Measurements from ENCODE around the gene MAP4K3.

- TF ChIP-seq, protein P1, sequence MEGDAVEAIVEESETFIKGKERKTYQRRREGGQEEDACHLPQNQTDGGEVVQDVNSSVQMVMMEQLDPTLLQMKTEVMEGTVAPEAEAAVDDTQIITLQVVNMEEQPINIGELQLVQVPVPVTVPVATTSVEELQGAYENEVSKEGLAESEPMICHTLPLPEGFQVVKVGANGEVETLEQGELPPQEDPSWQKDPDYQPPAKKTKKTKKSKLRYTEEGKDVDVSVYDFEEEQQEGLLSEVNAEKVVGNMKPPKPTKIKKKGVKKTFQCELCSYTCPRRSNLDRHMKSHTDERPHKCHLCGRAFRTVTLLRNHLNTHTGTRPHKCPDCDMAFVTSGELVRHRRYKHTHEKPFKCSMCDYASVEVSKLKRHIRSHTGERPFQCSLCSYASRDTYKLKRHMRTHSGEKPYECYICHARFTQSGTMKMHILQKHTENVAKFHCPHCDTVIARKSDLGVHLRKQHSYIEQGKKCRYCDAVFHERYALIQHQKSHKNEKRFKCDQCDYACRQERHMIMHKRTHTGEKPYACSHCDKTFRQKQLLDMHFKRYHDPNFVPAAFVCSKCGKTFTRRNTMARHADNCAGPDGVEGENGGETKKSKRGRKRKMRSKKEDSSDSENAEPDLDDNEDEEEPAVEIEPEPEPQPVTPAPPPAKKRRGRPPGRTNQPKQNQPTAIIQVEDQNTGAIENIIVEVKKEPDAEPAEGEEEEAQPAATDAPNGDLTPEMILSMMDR (conservative IDR thresholded peaks at IDR 0.05; ENCODE audit: low read depth, low read length): no peak
- TF ChIP-seq EZH2 (IDR thresholded peaks at IDR 0.05; ENCODE audit: low read length, unreplicated experiment): no peak
Measured at GRCh38 chr2:39390216-39390615, 46.9 kb downstream of the MAP4K3 start.

All from PC-3 (cell line).